PC-9 (cell line): ENCODE measurements around the gene UGDH.

ENCODE experiments used
- CTCF ChIP-seq: fragments of 200-600 bp; sonication (generic); conservative IDR thresholded peaks from 2 replicates; pipeline ENCODE4 v1.6.1; 2017; ENCODE audit warnings: mixed run types, antibody characterized with exemption, mild to moderate bottlenecking, moderate library complexity
- EZH2 ChIP-seq: fragments of 200-600 bp; sonication (generic); IDR thresholded peaks from 2 replicates; pipeline ENCODE4 v1.8.0; 2017; ENCODE audit warnings: antibody characterized with exemption, low read depth

DNA sequence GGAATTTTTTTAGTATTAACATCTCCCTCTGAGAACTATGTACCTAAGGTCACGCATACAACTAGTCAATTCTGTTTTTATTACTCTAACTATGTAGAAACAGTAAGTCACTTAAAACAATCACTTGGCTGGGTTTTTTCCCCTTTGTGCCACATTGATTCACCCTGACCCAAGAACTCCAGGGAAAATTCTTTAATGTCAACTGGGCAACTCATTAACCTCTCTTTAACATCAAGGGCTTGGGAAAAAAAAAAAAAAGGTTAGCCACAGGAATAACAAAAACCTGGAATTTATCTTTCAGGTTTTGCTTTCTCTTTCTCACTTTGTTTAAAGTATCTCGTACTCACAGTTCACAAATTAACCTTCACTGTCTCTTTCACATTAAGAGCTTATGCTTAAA, 76.6 kb downstream of the UGDH start:
- TF ChIP-seq CTCF = no peak
- TF ChIP-seq EZH2 = no peak
